LNCAP (cell line): ENCODE data around the gene PAX4.

Experiments
- CTCF ChIP-seq: fragments of 450-650 bp; IDR thresholded peaks from 2 replicates; pipeline ENCODE4 v1.5.1; 2017; ENCODE audit warnings: mild to moderate bottlenecking

Gene PAX4

DNA sequence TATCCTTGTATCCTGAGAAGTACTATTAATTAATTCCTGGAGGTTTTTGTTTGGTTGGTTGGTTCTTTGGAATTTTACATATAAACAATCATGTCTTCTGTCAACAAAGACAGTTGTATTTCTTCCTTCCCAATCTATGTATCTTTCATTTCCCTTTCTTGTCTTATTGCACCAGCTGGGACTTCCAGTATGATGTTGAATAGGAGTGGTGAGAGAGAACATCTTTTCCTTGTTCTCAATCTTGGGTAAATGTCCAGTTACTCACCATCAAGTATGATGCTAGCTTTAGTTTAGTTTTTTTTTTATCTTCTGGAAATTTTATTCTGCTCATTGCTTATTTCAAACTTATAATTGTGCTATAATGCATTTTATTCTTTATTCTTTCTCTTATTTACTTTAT is 7.4 kb upstream of the PAX4 start:
- TF ChIP-seq CTCF = no peak

- no peak for TF ChIP-seq CTCF
Observed at GRCh38 chr7:127620406-127621233, 2.7 kb upstream of the PAX4 start.

DNA sequence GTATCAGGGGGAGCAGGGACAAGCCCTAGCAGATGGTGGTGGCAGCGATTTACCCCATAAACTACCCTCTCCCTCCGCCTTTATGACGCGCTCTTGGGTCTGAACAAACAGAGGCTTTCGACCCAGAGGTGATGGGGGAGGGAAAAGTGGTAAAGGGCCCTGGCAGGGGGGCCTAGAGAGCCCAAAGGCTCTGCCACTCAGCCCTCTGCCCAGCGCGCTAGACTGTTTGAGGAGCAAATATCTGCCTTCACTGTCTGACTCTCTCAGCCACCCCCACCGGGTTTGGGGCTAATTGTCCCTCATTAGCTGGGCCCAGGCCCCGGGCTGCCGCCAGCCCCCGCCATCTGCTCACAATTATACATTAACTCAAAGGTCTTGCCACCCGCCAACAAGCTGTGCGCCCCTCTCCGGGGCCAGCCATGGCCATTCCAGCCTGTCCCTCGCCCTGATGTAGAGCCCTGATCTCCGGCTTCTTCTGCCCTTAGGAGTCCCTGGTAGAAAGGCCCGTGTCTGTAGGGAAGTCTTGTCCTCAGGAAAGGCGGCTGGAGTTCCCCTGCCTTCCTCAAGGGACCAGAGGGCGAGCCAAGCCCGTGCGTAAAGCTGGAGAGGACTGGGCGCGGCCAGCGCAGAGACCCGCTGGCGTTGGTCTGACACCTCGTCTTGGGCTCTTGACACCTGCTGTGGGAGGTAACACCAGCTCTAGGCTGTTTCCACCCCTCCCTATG is 1.9 kb upstream of the PAX4 start:
- TF ChIP-seq CTCF = no peak

GRCh38 chr7:127618775-127619174 is 833 bp upstream of the PAX4 start:
- no peak for TF ChIP-seq CTCF

- TF ChIP-seq CTCF = no peak
Observed at GRCh38 chr7:127616724-127617123, 1.2 kb downstream of the PAX4 start.

- no peak for TF ChIP-seq CTCF
Observed at GRCh38 chr7:127612263-127612662, 5.7 kb downstream of the PAX4 start.

GRCh38 chr7:127609297-127609696 is 8.6 kb downstream of the PAX4 start:
- TF ChIP-seq CTCF = no peak
